Uterus (tissue), 4 donors: ENCODE data around the gene ANAPC15. TPM values are rescaled to one million over a fixed set of nuclear protein-coding genes. Genes with fewer than 3 reads are reported as not detected.
"Not testable (repeated sequence)": the region's sequence is repeated elsewhere in the genome, so short reads cannot be mapped to it uniquely, and the experiment has no call there.

Experiments
- DNase-seq, 2 donors: peaks; one replicate each; pipeline ENCODE4 v3.0.0-alpha.2; 2019 to 2020
- H3K27ac ChIP-seq, 2 donors: fragments of 200-600 bp; sonication (generic); 1 replicate in 1 of 2; 2 replicates in 1 of 2; pipeline ENCODE4 v1.5.1; 2016 to 2018
- H3K27me3 ChIP-seq, 2 donors: fragments of 200-600 bp; sonication (generic); one replicate each; pipeline ENCODE4 v1.5.1; 2018 to 2019; ENCODE audit warnings: control low read depth in 1 of 2
- H3K36me3 ChIP-seq, 2 donors: fragments of 200-600 bp; sonication (generic); one replicate each; pipeline ENCODE4 v1.5.1; 2019; ENCODE audit warnings: control low read depth in 1 of 2
- H3K4me1 ChIP-seq, 2 donors: fragments of 200-600 bp; sonication (generic); one replicate each; pipeline ENCODE4 v1.5.1; 2018 to 2019; ENCODE audit warnings: control low read depth in 1 of 2
- H3K4me3 ChIP-seq, 2 donors: fragments of 200-600 bp; sonication (generic); 1 replicate in 1 of 2; 2 replicates in 1 of 2; pipeline ENCODE4 v1.5.1; 2018 to 2019; ENCODE audit warnings: mild to moderate bottlenecking in 1 of 2
- H3K9me3 ChIP-seq, 2 donors: fragments of 200-600 bp; sonication (generic); one replicate each; pipeline ENCODE4 v1.5.1; 2019; ENCODE audit warnings: control low read depth in 1 of 2
- POLR2A ChIP-seq, 2 donors: fragments of 450-650 bp; IDR thresholded peaks; one replicate each; pipeline ENCODE4 v1.6.1; 2016; ENCODE audit warnings: antibody characterized with exemption in 2 of 2, mild to moderate bottlenecking in 1 of 2, moderate library complexity in 1 of 2
- intact Hi-C: fragments of 100-400 bp; cut with DNase I; formaldehyde crosslinking; loops from one replicate; pipeline ENCODE4 v1.15.1; 2023; ENCODE audit warnings: low total_unique reads
- total RNA-seq, 4 donors: library from RNA; depleted of rRNA in 3 of 4; stranded (reverse); fragments of >200 nt in 3 of 4; gene quantifications; one replicate each; pipeline versions ENCODE4 v1.1.0 to v1.2.4, GENCODE V29; 2014 to 2023
- TF ChIP-seq, protein P1 (sequence below), 4 experiments: fragments of 200-600 bp in 2 of 4; fragments of 450-650 bp in 2 of 4; sonication (generic) in 2 of 4; IDR thresholded peaks; one replicate each; pipeline ENCODE4 v1.5.1; 2016 to 2019; ENCODE audit warnings: antibody characterized with exemption in 4 of 4, mild to moderate bottlenecking in 2 of 4, moderate library complexity in 1 of 4
- donor health status: DM: yes; HTN: yes; CAD: no.

ANAPC15 gene
- total RNA-seq, 4 donors from 2014 or later, result 6.5 to 56.9 (median 20.7) TPM

DNA sequence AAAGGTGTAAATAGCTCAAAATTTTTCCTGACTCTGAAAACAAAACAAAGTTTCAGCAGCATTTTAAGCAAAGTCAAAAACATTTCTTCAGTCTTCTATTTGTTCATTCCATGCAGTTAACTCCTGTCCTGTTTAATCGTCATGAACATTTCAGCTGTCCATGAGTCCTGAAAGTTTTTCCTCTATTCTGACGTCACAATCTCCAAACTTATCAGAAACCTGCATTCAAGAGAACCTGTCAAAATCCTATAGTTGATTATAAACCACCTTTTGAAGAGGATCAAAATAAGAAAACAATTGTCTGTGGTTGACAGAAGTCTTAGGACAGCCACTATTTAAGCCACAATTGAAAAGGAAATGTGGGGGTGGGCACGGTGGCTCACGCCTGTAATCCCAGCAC lies 38.4 kb upstream of the ANAPC15 start:
- no peaks in the 10 kb centered on the region for H3K9me3 ChIP-seq
- no peaks in the 10 kb centered on the region for H3K36me3 ChIP-seq
- no peak for DNase-seq
- no peaks in the 10 kb centered on the region for H3K27me3 ChIP-seq
- intact Hi-C loops, result no loop called here
- no peak for TF ChIP-seq POLR2A (IDR thresholded peaks at IDR 0.05)
- TF ChIP-seq, protein P1, sequence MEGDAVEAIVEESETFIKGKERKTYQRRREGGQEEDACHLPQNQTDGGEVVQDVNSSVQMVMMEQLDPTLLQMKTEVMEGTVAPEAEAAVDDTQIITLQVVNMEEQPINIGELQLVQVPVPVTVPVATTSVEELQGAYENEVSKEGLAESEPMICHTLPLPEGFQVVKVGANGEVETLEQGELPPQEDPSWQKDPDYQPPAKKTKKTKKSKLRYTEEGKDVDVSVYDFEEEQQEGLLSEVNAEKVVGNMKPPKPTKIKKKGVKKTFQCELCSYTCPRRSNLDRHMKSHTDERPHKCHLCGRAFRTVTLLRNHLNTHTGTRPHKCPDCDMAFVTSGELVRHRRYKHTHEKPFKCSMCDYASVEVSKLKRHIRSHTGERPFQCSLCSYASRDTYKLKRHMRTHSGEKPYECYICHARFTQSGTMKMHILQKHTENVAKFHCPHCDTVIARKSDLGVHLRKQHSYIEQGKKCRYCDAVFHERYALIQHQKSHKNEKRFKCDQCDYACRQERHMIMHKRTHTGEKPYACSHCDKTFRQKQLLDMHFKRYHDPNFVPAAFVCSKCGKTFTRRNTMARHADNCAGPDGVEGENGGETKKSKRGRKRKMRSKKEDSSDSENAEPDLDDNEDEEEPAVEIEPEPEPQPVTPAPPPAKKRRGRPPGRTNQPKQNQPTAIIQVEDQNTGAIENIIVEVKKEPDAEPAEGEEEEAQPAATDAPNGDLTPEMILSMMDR (IDR thresholded peaks at IDR 0.05), result no peak
- H3K4me3 ChIP-seq, result no peak overlapping the region
- no peak overlapping the region for H3K27ac ChIP-seq
- H3K4me1 ChIP-seq, result no peaks in the 10 kb centered on the region

DNA sequence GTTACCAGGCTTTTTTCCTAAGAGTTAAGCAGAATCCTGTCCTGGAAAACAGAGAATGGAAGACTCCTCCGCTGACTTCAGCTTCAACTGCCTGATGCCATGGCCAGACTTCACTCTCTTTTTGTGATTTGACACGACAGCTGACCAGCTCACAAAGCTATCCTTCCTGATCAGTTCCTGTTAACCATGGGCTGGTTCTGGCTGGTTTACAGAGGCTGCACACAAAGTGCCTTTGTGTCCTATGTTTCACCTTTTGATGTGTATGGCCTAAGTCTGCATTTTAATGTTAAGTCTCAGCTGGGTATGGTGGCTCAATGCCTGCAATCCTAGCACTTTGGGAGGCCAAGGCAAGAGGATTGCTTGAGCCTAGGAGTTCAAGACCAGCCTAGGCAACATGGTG lies 34.1 kb upstream of the ANAPC15 start:
- no peak for DNase-seq
- Histone ChIP-seq H3K9me3 (no peaks in the 10 kb centered on the region), H3K4me3 (no peak overlapping the region), H3K36me3 (no peaks in the 10 kb centered on the region), H3K27ac (no peak overlapping the region), H3K27me3 (no peaks in the 10 kb centered on the region), H3K4me1 (no peaks in the 10 kb centered on the region)
- TF ChIP-seq POLR2A (IDR thresholded peaks at IDR 0.05), result no peak
- TF ChIP-seq, protein P1 (IDR thresholded peaks at IDR 0.05), result no peak
- intact Hi-C loops, result no loop called here

- TF ChIP-seq, protein P1 (IDR thresholded peaks at IDR 0.05), result no peak
- no peak for TF ChIP-seq POLR2A (IDR thresholded peaks at IDR 0.05)
- Histone ChIP-seq H3K36me3 (no peaks in the 10 kb centered on the region), H3K27ac (no peak overlapping the region), H3K4me3 (no peak overlapping the region), H3K27me3 (no peaks in the 10 kb centered on the region), H3K4me1 (no peaks in the 10 kb centered on the region), H3K9me3 (no peaks in the 10 kb centered on the region)
- intact Hi-C loops, result no loop called here
- no peak for DNase-seq
Measured at GRCh38 chr11:72144807-72145565, 32.5 kb upstream of the ANAPC15 start.

DNA sequence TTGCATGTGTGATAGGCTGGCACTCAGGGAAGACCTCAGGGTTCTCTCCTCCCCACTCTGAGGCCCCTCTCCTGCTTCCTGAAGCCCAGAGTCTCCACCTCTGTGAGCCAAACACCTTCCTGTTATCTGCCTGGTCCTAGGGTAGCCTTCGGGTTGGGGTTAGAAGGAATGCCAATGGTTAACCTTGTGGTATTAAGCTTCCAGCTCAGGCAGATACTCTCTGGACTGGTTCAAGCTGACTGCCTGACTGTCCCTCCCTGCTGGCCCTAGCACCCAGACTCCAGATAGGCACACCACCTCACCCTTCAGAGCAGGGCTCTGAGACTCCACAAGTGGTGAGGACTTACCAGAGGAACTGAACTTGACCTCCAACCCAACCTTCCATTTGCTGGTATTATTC lies 30.0 kb upstream of the ANAPC15 start:
- DNase-seq, H3K36me3 ChIP-seq, intact Hi-C loops, H3K4me3 ChIP-seq, H3K27me3 ChIP-seq, H3K4me1 ChIP-seq, H3K9me3 ChIP-seq, H3K27ac ChIP-seq: not testable (repeated sequence)

DNA sequence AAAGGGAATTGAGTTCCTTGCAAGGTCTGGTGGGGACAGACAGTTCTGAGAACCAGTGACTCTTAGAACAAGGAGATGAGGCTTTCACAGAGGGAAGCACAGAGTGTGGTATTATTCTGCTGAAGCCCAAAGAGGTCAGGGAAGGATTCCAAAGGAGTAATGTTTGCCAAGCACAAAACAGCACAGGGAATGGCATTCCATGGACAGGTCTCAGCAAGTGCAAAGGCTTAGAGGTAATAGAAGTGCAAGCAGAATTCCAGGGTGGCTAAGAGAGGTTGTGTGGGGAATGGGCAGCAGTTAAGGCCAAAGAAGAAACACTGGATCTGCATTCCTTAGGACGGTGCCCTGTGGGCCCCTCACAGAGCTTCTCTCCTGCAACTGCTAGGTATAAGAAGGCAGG lies 29.6 kb upstream of the ANAPC15 start:
- H3K27ac ChIP-seq, intact Hi-C loops, H3K36me3 ChIP-seq, H3K4me1 ChIP-seq, H3K9me3 ChIP-seq, H3K27me3 ChIP-seq, DNase-seq, H3K4me3 ChIP-seq: not testable (repeated sequence)

GRCh38 chr11:72141066-72141465 lies 28.6 kb upstream of the ANAPC15 start:
- Histone ChIP-seq H3K27me3 (no peaks in the 10 kb centered on the region), H3K36me3 (no peaks in the 10 kb centered on the region), H3K9me3 (no peaks in the 10 kb centered on the region), H3K27ac (no peak overlapping the region), H3K4me3 (no peak overlapping the region), H3K4me1 (no peaks in the 10 kb centered on the region)
- TF ChIP-seq, protein P1 (IDR thresholded peaks at IDR 0.05), result no peak
- TF ChIP-seq POLR2A (IDR thresholded peaks at IDR 0.05), result no peak
- DNase-seq, result no peak
- intact Hi-C loops, result no loop called here
